H1 (cell line): ENCODE results near the gene CHST13. TPM values are rescaled to one million over a fixed set of nuclear protein-coding genes. Genes with fewer than 3 reads are reported as not detected.
A peak's percentile ranks its signal among the peaks of the same experiment; 100 is the strongest.

Experiments used
- CTCF ChIA-PET: fragments of 300-600 bp; sonication (Branson Sonifier 250); formaldehyde crosslinking; loops from one replicate; lab custom pipeline; 2021; ENCODE audit not compliant: partially characterized antibody; lab: Charles Lee
- POLR2A ChIA-PET: fragments of 300-600 bp; sonication (Branson Sonifier 250); formaldehyde crosslinking; loops from one replicate; lab custom pipeline; 2021; ENCODE audit warnings: inconsistent platforms; ENCODE audit not compliant: partially characterized antibody; lab: Charles Lee
- DNase-seq, 2 experiments: peaks; one replicate each; pipeline versions ENCODE4 v3.0.0 to v3.0.0-alpha.2; 2010 to 2022; ENCODE audit warnings: low spot score in 2 of 2, low read depth in 1 of 2, mixed read lengths in 1 of 2
- FAIRE-seq: peaks from 2 replicates; lab custom pipeline; 2011; peaks lifted over from hg19 to GRCh38; lab: Jason Lieb, UNC
- H2AFZ ChIP-seq: 2 replicates; pipeline ENCODE4 v1.8.1; 2012; ENCODE audit warnings: low read length, inconsistent platforms
- H2AK5ac ChIP-seq: 2 replicates; pipeline ENCODE4 v1.6.1; 2013; ENCODE audit warnings: low read depth, low read length
- H2BK120ac ChIP-seq: replicated peaks from 2 replicates; pipeline ENCODE3; 2013; ENCODE audit warnings: low read depth, low read length, inconsistent platforms
- H2BK12ac ChIP-seq: 2 replicates; pipeline ENCODE4 v1.6.1; 2013; ENCODE audit warnings: low read depth, low read length
- H2BK15ac ChIP-seq: 2 replicates; pipeline ENCODE4 v1.6.1; 2013; ENCODE audit warnings: low read length
- H2BK20ac ChIP-seq: 2 replicates; pipeline ENCODE4 v1.6.1; 2013; ENCODE audit warnings: low read length
- H2BK5ac ChIP-seq: 2 replicates; pipeline ENCODE4 v1.6.1; 2013; ENCODE audit warnings: low read depth, low read length
- H3K14ac ChIP-seq: 2 replicates; pipeline ENCODE4 v1.6.1; 2013; ENCODE audit warnings: inconsistent platforms; ENCODE audit not compliant: insufficient read length
- H3K18ac ChIP-seq: 2 replicates; pipeline ENCODE4 v1.6.1; 2013; ENCODE audit warnings: low read length; ENCODE audit errors: extremely low read depth
- H3K23ac ChIP-seq: 2 replicates; pipeline ENCODE4 v1.6.1; 2013; ENCODE audit warnings: inconsistent platforms; ENCODE audit not compliant: insufficient read length
- H3K23me2 ChIP-seq: 2 replicates; pipeline ENCODE4 v1.6.1; 2013; ENCODE audit warnings: low read depth, low read length
- H3K27ac ChIP-seq: 2 replicates; pipeline ENCODE4 v1.6.1; 2011; ENCODE audit warnings: low read depth, low read length, inconsistent platforms
- H3K27me3 ChIP-seq, 4 experiments: replicated peaks in 1 of 4; 1 replicate in 1 of 4; 2 replicates in 3 of 4; pipeline versions ENCODE4 v1.6.1 to v1.8.1; 2011 to 2013; ENCODE audit warnings: low read length in 3 of 4, mild to moderate bottlenecking in 3 of 4, inconsistent platforms in 2 of 4, mixed read lengths in 2 of 4, moderate library complexity in 1 of 4; ENCODE audit not compliant: control insufficient read depth in 3 of 4, insufficient read depth in 3 of 4; ENCODE audit errors: extremely low read depth in 1 of 4
- H3K36me3 ChIP-seq, 4 experiments: 2 replicates each; pipeline versions ENCODE4 v1.6.1 to v1.8.1; 2011 to 2013; ENCODE audit warnings: mild to moderate bottlenecking in 4 of 4, low read length in 3 of 4, moderate library complexity in 2 of 4, control low read depth in 1 of 4, inconsistent platforms in 1 of 4; ENCODE audit not compliant: insufficient read depth in 4 of 4, control insufficient read depth in 2 of 4
- H3K4ac ChIP-seq: replicated peaks from 2 replicates; pipeline ENCODE3; 2013; ENCODE audit warnings: low read length, low read depth, mixed read lengths, inconsistent platforms; ENCODE audit not compliant: insufficient read length
- H3K4me1 ChIP-seq, 4 experiments: replicated peaks in 1 of 4; 1 replicate in 1 of 4; 2 replicates in 3 of 4; pipeline versions ENCODE4 v1.6.1 to v1.8.1; 2011 to 2013; ENCODE audit warnings: low read length in 3 of 4, inconsistent platforms in 2 of 4, mixed read lengths in 1 of 4; ENCODE audit not compliant: insufficient read depth in 4 of 4, control insufficient read depth in 3 of 4
- H3K4me2 ChIP-seq, 2 experiments: 2 replicates each; pipeline versions ENCODE4 v1.6.1 to v1.8.1; 2011 to 2013; ENCODE audit warnings: low read depth in 2 of 2, low read length in 2 of 2, control low read depth in 1 of 2, inconsistent platforms in 1 of 2, mild to moderate bottlenecking in 1 of 2; ENCODE audit not compliant: insufficient read depth in 1 of 2
- H3K4me3 ChIP-seq, 4 experiments: fragments of 200-600, 300-600 bp in 1 of 4; sonication (generic), shearing (Covaris generic), sonication (Bioruptor Twin) in 1 of 4; 2 replicates each; pipeline versions ENCODE4 v1.5.1 to v1.8.1; 2011 to 2016; ENCODE audit warnings: low read length in 4 of 4, low read depth in 3 of 4, control low read depth in 2 of 4, inconsistent platforms in 2 of 4, mild to moderate bottlenecking in 2 of 4, mixed read lengths in 1 of 4, moderate library complexity in 1 of 4; ENCODE audit not compliant: insufficient read depth in 2 of 4; ENCODE audit errors: extremely low read depth in 1 of 4
- H3K56ac ChIP-seq: replicated peaks from 2 replicates; pipeline ENCODE3; 2013; ENCODE audit warnings: low read depth, mild to moderate bottlenecking, mixed read lengths, low read length, inconsistent platforms; ENCODE audit not compliant: insufficient read length
- H3K79me1 ChIP-seq: 2 replicates; pipeline ENCODE4 v1.6.1; 2013; ENCODE audit warnings: low read depth, low read length, control low read depth
- H3K79me2 ChIP-seq, 2 experiments: 2 replicates each; pipeline versions ENCODE4 v1.6.1 to v1.8.1; 2012 to 2013; ENCODE audit warnings: low read length in 2 of 2, mild to moderate bottlenecking in 2 of 2, inconsistent platforms in 1 of 2; ENCODE audit not compliant: insufficient read depth in 2 of 2, control insufficient read depth in 1 of 2
- H3K9ac ChIP-seq, 4 experiments: replicated peaks in 1 of 4; 1 replicate in 1 of 4; 2 replicates in 3 of 4; pipeline versions ENCODE4 v1.6.1 to v1.8.1; 2011 to 2013; ENCODE audit warnings: low read depth in 3 of 4, low read length in 3 of 4, control low read depth in 2 of 4, mild to moderate bottlenecking in 2 of 4, moderate library complexity in 2 of 4, inconsistent platforms in 1 of 4; ENCODE audit errors: extremely low read depth in 1 of 4
- H3K9me3 ChIP-seq, 2 experiments: 2 replicates each; pipeline versions ENCODE4 v1.6.1 to v1.8.1; 2012 to 2013; ENCODE audit warnings: mild to moderate bottlenecking in 2 of 2, moderate library complexity in 2 of 2, control low read depth in 1 of 2, inconsistent platforms in 1 of 2, low read depth in 1 of 2, low read length in 1 of 2, mixed read lengths in 1 of 2; ENCODE audit not compliant: insufficient read depth in 2 of 2
- H4K20me1 ChIP-seq, 2 experiments: replicated peaks in 1 of 2; 2 replicates each; pipeline versions ENCODE3 to v1.8.1; 2011 to 2013; ENCODE audit warnings: inconsistent platforms in 2 of 2, low read length in 2 of 2, mild to moderate bottlenecking in 1 of 2; ENCODE audit not compliant: insufficient read depth in 2 of 2, control insufficient read depth in 1 of 2
- H4K5ac ChIP-seq: 2 replicates; pipeline ENCODE4 v1.6.1; 2013; ENCODE audit warnings: low read length, low read depth, mixed read lengths, inconsistent platforms; ENCODE audit not compliant: insufficient read length
- H4K8ac ChIP-seq: 2 replicates; pipeline ENCODE4 v1.8.0; 2013; ENCODE audit warnings: mild to moderate bottlenecking, moderate library complexity, low read length, inconsistent platforms; ENCODE audit not compliant: insufficient read depth; ENCODE audit errors: extremely low read depth
- H4K91ac ChIP-seq: replicated peaks from 2 replicates; pipeline ENCODE3; 2013; ENCODE audit warnings: low read length, mixed read lengths, inconsistent platforms; ENCODE audit not compliant: insufficient read length
- ASH2L ChIP-seq: fragments of 200-600, 300-600 bp; sonication (generic); IDR thresholded peaks from one replicate; pipeline ENCODE4 v1.7.1; 2017; ENCODE audit warnings: low read length
- RXRA ChIP-seq: IDR thresholded peaks from 2 replicates; pipeline ENCODE4 v1.6.1; 2011; ENCODE audit warnings: low read depth, mild to moderate bottlenecking, low read length, moderate library complexity; ENCODE audit not compliant: insufficient read depth
- SIRT6 ChIP-seq: IDR thresholded peaks from one replicate; pipeline ENCODE4 v1.7.1; 2012; ENCODE audit warnings: low read length, inconsistent platforms
- WGBS, 2 experiments: shearing (Covaris generic) in 1 of 2; methylation state at CpG; one replicate each; pipeline versions ENCODE4 v1.1.6 to v1.1.7; 2013 to 2015; ENCODE audit warnings: low lambda C conversion rate in 2 of 2, mixed read lengths in 2 of 2, inconsistent platforms in 1 of 2, low coverage in 1 of 2, missing lambda C conversion rate in 1 of 2; ENCODE audit not compliant: insufficient replicate concordance in 2 of 2, insufficient coverage in 1 of 2, insufficient read length in 1 of 2; ENCODE audit errors: extremely low coverage in 1 of 2, missing lambda C conversion rate in 1 of 2; 5-methylcytosine and 5-hydroxymethylcytosine counted together
- polyA plus RNA-seq, 7 experiments: library from polyadenylated mRNA; depleted of rRNA in 3 of 7; stranded (reverse) in 5 of 7; unstranded in 2 of 7; fragments of >200 nt in 5 of 7; fragments of 200-250 nt in 2 of 7; gene quantifications; 1 replicate in 5 of 7; 2 replicates in 1 of 7; 4 replicates in 1 of 7; pipeline versions ENCODE4 v1.2.1 to v1.2.3, GENCODE V29; 2011 to 2013; ENCODE audit warnings: missing spikeins in 2 of 7, mixed read lengths in 2 of 7
- total RNA-seq: library from RNA; stranded (reverse); fragmentation: NEBNext Ultra II Directional; extraction: Animal tissue kit (Norgen Biotek cat#: 25700); gene quantifications from 2 replicates; pipeline ENCODE4 v1.2.1, GENCODE V29; 2021

The CHST13 gene
- total and polyA plus RNA-seq, 2 of the 8 experiments (the other 6 are each of a cell fraction or from before 2014, with no cell fraction given) = 5.4 to 11.7 TPM

GRCh38 chr3:126496894-126497850 lies 26.8 kb upstream of the CHST13 start:
- Histone ChIP-seq H3K4me2 (no peak overlapping the region), H2BK12ac (0 out of 2 replicates have a peak overlapping the region, but pooled peaks have one; percentile 14), H3K18ac (no peak overlapping the region), H3K27me3 (no peaks in the 10 kb centered on the region), H3K79me2 (peaks cover 0 to 3% of the 10 kb centered on the region in 2 experiments; a peak in 1 of 4 replicates), H4K91ac (no peak overlapping the region), H2AK5ac (no peak overlapping the region), H4K5ac (no peak overlapping the region), H3K4ac (no peak overlapping the region), H3K23me2 (no peaks in the 10 kb centered on the region; the same call in 1 of the 2 replicates), H2BK120ac (no peak overlapping the region), H3K9ac (no peak overlapping the region), H3K36me3 (no peaks in the 10 kb centered on the region; a peak in 1 of 8 replicates), H3K9me3 (no peaks in the 10 kb centered on the region), H2BK15ac (no peak overlapping the region), H3K4me1 (peaks cover 0 to 22% (median 16%) of the 10 kb centered on the region in 4 experiments; a peak in 6 of 7 replicates), H3K79me1 (no peaks in the 10 kb centered on the region), H3K27ac (no peak overlapping the region), H2BK5ac (no peak overlapping the region), H2AFZ (no peak overlapping the region), H3K4me3 (no peak overlapping the region), H4K20me1 (peaks cover 0 to 2% of the 10 kb centered on the region in 2 experiments), H2BK20ac (0 out of 2 replicates have a peak overlapping the region, but pooled peaks have one; percentile 48), H4K8ac (peak overlapping the region; percentile 42; the same call in 1 of the 2 replicates), H3K56ac (no peak overlapping the region), H3K23ac (no peak overlapping the region), H3K14ac (no peak overlapping the region)
- CTCF ChIA-PET = interaction anchor here (1.0 to 6.6 kb wide), 5 partner anchors 9 to 168 kb away, joined by 3 to 49 read pairs (median 6); partner anchors contain the start of genes CHST13 and ZXDC
- TF ChIP-seq RXRA (no peak), ASH2L (no peak), SIRT6 (no peak)
- FAIRE-seq (no peak), DNase-seq (no peak)
- 86% methylated on average over 21 of the region's 21 CpGs; no CpG with 5 or more reads in 1 of the 2 experiments for WGBS, 2 experiments
- POLR2A ChIA-PET = interaction anchor here (1.3 kb wide), 1 partner anchor 20 kb away, joined by 3 read pairs; no protein-coding TSS in a partner anchor
